Testis (tissue), 2 donors: ENCODE measurements around the gene ACSF2.
"Not testable (repeated sequence)": the region's sequence is repeated elsewhere in the genome, so short reads cannot be mapped to it uniquely, and the experiment has no call there.

ENCODE experiments used
- POLR2A ChIP-seq: fragments of 450-650 bp; IDR thresholded peaks from one replicate; pipeline ENCODE4 v1.6.1; 2017; ENCODE audit warnings: antibody characterized with exemption, mild to moderate bottlenecking, moderate library complexity
- TF ChIP-seq, protein P1 (sequence below), 3 experiments: fragments of 450-650 bp in 2 of 3; fragments of 200-600 bp in 1 of 3; sonication (generic) in 1 of 3; IDR thresholded peaks; one replicate each; pipeline ENCODE4 v1.5.1; 2016 to 2019; ENCODE audit warnings: antibody characterized with exemption in 3 of 3, mild to moderate bottlenecking in 2 of 3, moderate library complexity in 1 of 3

DNA sequence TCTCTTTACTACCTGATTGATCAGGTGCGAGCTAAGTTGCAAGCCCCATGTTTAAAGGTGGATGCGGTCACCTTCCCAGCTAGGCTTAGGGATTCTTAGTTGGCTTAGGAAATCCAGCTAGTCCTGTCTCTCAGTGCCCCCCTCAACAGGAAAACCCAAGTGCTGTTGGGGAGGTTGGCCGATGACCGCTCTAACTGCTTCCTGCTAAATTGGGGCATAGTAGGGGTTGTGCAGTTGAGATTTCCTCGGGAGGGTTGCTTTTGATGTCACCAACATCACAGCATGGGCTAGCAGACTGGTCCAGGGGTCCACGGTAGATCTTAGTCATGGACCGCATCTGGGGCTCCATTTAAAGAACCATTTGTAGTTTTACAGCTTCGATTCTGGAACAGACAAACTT lies 26.4 kb upstream of the ACSF2 start:
- not testable (repeated sequence) for TF ChIP-seq POLR2A
- TF ChIP-seq, protein P1, sequence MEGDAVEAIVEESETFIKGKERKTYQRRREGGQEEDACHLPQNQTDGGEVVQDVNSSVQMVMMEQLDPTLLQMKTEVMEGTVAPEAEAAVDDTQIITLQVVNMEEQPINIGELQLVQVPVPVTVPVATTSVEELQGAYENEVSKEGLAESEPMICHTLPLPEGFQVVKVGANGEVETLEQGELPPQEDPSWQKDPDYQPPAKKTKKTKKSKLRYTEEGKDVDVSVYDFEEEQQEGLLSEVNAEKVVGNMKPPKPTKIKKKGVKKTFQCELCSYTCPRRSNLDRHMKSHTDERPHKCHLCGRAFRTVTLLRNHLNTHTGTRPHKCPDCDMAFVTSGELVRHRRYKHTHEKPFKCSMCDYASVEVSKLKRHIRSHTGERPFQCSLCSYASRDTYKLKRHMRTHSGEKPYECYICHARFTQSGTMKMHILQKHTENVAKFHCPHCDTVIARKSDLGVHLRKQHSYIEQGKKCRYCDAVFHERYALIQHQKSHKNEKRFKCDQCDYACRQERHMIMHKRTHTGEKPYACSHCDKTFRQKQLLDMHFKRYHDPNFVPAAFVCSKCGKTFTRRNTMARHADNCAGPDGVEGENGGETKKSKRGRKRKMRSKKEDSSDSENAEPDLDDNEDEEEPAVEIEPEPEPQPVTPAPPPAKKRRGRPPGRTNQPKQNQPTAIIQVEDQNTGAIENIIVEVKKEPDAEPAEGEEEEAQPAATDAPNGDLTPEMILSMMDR (IDR thresholded peaks at IDR 0.05) = not testable (repeated sequence)
